CD14-positive monocyte (primary cell): ENCODE results near the gene AHCY. TPM values are rescaled to one million over a fixed set of nuclear protein-coding genes. Genes with fewer than 3 reads are reported as not detected.

Source experiments
- DNase-seq, 3 donors: peaks; one replicate each; pipeline ENCODE4 v3.0.0-alpha.2; 2011 to 2022
- H2AFZ ChIP-seq: 2 replicates; pipeline ENCODE4 v1.6.0; 2012; ENCODE audit warnings: mild to moderate bottlenecking, low read depth, low read length, inconsistent platforms; ENCODE audit not compliant: insufficient read depth, poor library complexity, severe bottlenecking
- H3K27ac ChIP-seq, 2 donors: 1 replicate in 1 of 2; 2 replicates in 1 of 2; pipeline ENCODE4 v1.5.1; 2012 to 2013; ENCODE audit warnings: low read length in 2 of 2, control low read depth in 1 of 2, inconsistent platforms in 1 of 2, low read depth in 1 of 2, mild to moderate bottlenecking in 1 of 2
- H3K27me3 ChIP-seq, 2 donors: one replicate each; pipeline versions ENCODE4 v1.6.0 to v1.6.1; 2011 to 2013; ENCODE audit warnings: low read length in 2 of 2; ENCODE audit not compliant: control insufficient read depth in 2 of 2, insufficient read depth in 2 of 2
- H3K36me3 ChIP-seq, 2 donors: replicated peaks in 1 of 2; 1 replicate in 1 of 2; 2 replicates in 1 of 2; pipeline versions ENCODE4 v1.5.1 to v1.6.1; 2012 to 2013; ENCODE audit warnings: low read length in 2 of 2, control low read depth in 1 of 2, inconsistent platforms in 1 of 2, mild to moderate bottlenecking in 1 of 2; ENCODE audit not compliant: insufficient read depth in 2 of 2, control insufficient read depth in 1 of 2
- H3K4me1 ChIP-seq, 2 donors: 1 replicate in 1 of 2; 2 replicates in 1 of 2; pipeline versions ENCODE4 v1.5.1 to v1.6.1; 2012 to 2013; ENCODE audit warnings: low read length in 2 of 2, control low read depth in 1 of 2, inconsistent platforms in 1 of 2, mild to moderate bottlenecking in 1 of 2, moderate library complexity in 1 of 2; ENCODE audit not compliant: insufficient read depth in 2 of 2, control insufficient read depth in 1 of 2
- H3K4me2 ChIP-seq: replicated peaks from 2 replicates; pipeline ENCODE3; 2012; ENCODE audit warnings: low read length, moderate library complexity, mild to moderate bottlenecking; ENCODE audit not compliant: poor library complexity, severe bottlenecking; ENCODE audit errors: extremely low read depth
- H3K4me3 ChIP-seq, 3 experiments: fragments of 200-600 bp in 1 of 3; sonication (generic) in 1 of 3; replicated peaks in 1 of 3; 1 replicate in 2 of 3; 2 replicates in 1 of 3; pipeline ENCODE4 v1.5.1; 2011 to 2013; ENCODE audit warnings: low read length in 3 of 3, mild to moderate bottlenecking in 3 of 3, control low read depth in 2 of 3, low read depth in 2 of 3, inconsistent platforms in 1 of 3, moderate library complexity in 1 of 3
- H3K79me2 ChIP-seq: 2 replicates; pipeline ENCODE4 v1.6.0; 2012; ENCODE audit warnings: mild to moderate bottlenecking, control low read depth, inconsistent platforms, low read length, moderate library complexity; ENCODE audit not compliant: insufficient read depth
- H3K9ac ChIP-seq: 2 replicates; pipeline ENCODE4 v1.6.0; 2017; ENCODE audit warnings: low read length, mild to moderate bottlenecking; ENCODE audit not compliant: insufficient read depth, poor library complexity, severe bottlenecking
- H3K9me3 ChIP-seq, 2 donors: replicated peaks in 1 of 2; 1 replicate in 1 of 2; 2 replicates in 1 of 2; pipeline versions ENCODE4 v1.5.1 to v1.6.1; 2012 to 2013; ENCODE audit warnings: low read length in 2 of 2, control low read depth in 1 of 2; ENCODE audit not compliant: control insufficient read depth in 1 of 2, insufficient read depth in 1 of 2
- H4K20me1 ChIP-seq: 2 replicates; pipeline ENCODE4 v1.6.0; 2012; ENCODE audit warnings: mild to moderate bottlenecking, low read length, control low read depth, moderate library complexity; ENCODE audit not compliant: insufficient read depth
- H3K27ac Mint-ChIP-seq, 7 donors: one replicate each; pipeline ENCODE4 v1.8.0; 2020; ENCODE audit warnings: mild to moderate bottlenecking in 7 of 7, mixed read lengths in 7 of 7, moderate library complexity in 6 of 7, inconsistent platforms in 2 of 7
- H3K27me3 Mint-ChIP-seq, 3 donors: one replicate each; pipeline ENCODE4 v1.8.0; 2021 to 2022; ENCODE audit warnings: low read depth in 3 of 3, mild to moderate bottlenecking in 3 of 3, mixed read lengths in 3 of 3, moderate library complexity in 3 of 3, inconsistent platforms in 1 of 3
- H3K36me3 Mint-ChIP-seq, 2 donors: one replicate each; pipeline ENCODE4 v1.8.0; 2020; ENCODE audit warnings: mixed read lengths in 2 of 2, inconsistent platforms in 1 of 2, mild to moderate bottlenecking in 1 of 2
- H3K4me1 Mint-ChIP-seq: one replicate; pipeline ENCODE4 v1.8.0; 2020; ENCODE audit warnings: mild to moderate bottlenecking, mixed read lengths
- H3K4me3 Mint-ChIP-seq, 2 donors: one replicate each; pipeline ENCODE4 v1.8.0; 2020; ENCODE audit warnings: mild to moderate bottlenecking in 2 of 2, mixed read lengths in 2 of 2, moderate library complexity in 1 of 2
- H3K9me3 Mint-ChIP-seq, 7 donors: one replicate each; pipeline ENCODE4 v1.8.0; 2020 to 2022; ENCODE audit warnings: mixed read lengths in 7 of 7, mild to moderate bottlenecking in 6 of 7, moderate library complexity in 6 of 7, inconsistent platforms in 2 of 7
- intact Hi-C, 2 donors: fragments of 100-400 bp; cut with micrococcal nuclease; formaldehyde crosslinking; loops; one replicate each; pipeline versions ENCODE4 v1.15.0 to v1.15.1; 2023
- polyA plus RNA-seq, 3 donors: library from polyadenylated mRNA; depleted of rRNA in 1 of 3; unstranded in 2 of 3; stranded (reverse) in 1 of 3; fragments of 300-500 nt in 2 of 3; fragments of >200 nt in 1 of 3; fragmentation: Illumina TruSeq in 2 of 3; gene quantifications; 1 replicate in 2 of 3; 2 replicates in 1 of 3; pipeline ENCODE4 v1.2.3, GENCODE V29; 2012 to 2021
- small RNA-seq: library from RNA; depleted of rRNA; stranded (forward); fragments of <200 nt; gene quantifications from one replicate; pipeline ENCODE3, GENCODE V24; 2012; ENCODE audit warnings: low read depth; ENCODE audit not compliant: insufficient read length
- TF ChIP-seq, protein P1 (sequence below): fragments of 200-600 bp; IDR thresholded peaks from one replicate; pipeline ENCODE4 v1.8.0; 2022; ENCODE audit warnings: antibody characterized with exemption, mild to moderate bottlenecking

AHCY gene
- polyA plus RNA-seq, 3 donors = 35.7 to 42.7 (median 41.1) TPM

DNA sequence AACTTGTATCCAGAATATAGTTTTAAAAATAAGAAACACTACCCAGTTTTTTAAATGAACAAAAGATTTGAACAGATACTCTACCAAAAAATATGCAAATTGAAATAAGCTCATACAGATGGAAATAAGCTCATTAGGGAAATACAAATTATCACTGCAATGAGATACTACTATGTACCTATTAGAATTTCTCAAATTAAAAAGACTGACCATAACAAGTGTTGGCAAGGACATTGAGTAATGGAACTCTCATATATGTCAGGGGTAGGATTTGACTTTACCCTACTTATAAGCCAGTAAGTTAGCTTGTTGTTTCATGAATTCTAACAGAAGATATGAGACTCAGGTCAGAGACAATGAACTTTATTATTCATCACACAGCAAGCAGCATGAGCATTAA, 71.5 kb downstream of the AHCY start:
- intact Hi-C loops = no loop called here
- H3K9me3 Mint-ChIP-seq = peaks cover 2 to 11% (median 8%) of the 10 kb centered on the region in 7 donors
- Histone ChIP-seq H3K27ac (no peak overlapping the region), H3K4me1 (no peaks in the 10 kb centered on the region), H3K27me3 (no peaks in the 10 kb centered on the region), H2AFZ (no peak overlapping the region), H3K4me2 (no peak overlapping the region), H3K4me3 (no peak overlapping the region), H4K20me1 (no peaks in the 10 kb centered on the region), H3K79me2 (no peaks in the 10 kb centered on the region), H3K9ac (no peak overlapping the region), H3K9me3 (peaks cover 0 to 3% of the 10 kb centered on the region in 2 donors), H3K36me3 (no peaks in the 10 kb centered on the region)
- no peak for DNase-seq
- H3K36me3 Mint-ChIP-seq = no peaks in the 10 kb centered on the region
- no peak overlapping the region for H3K4me3 Mint-ChIP-seq
- peaks cover 0 to 4% (median 0%) of the 10 kb centered on the region in 3 donors for H3K27me3 Mint-ChIP-seq
- H3K27ac Mint-ChIP-seq = no peak overlapping the region
- no peaks in the 10 kb centered on the region for H3K4me1 Mint-ChIP-seq
- TF ChIP-seq, protein P1, sequence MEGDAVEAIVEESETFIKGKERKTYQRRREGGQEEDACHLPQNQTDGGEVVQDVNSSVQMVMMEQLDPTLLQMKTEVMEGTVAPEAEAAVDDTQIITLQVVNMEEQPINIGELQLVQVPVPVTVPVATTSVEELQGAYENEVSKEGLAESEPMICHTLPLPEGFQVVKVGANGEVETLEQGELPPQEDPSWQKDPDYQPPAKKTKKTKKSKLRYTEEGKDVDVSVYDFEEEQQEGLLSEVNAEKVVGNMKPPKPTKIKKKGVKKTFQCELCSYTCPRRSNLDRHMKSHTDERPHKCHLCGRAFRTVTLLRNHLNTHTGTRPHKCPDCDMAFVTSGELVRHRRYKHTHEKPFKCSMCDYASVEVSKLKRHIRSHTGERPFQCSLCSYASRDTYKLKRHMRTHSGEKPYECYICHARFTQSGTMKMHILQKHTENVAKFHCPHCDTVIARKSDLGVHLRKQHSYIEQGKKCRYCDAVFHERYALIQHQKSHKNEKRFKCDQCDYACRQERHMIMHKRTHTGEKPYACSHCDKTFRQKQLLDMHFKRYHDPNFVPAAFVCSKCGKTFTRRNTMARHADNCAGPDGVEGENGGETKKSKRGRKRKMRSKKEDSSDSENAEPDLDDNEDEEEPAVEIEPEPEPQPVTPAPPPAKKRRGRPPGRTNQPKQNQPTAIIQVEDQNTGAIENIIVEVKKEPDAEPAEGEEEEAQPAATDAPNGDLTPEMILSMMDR = no peak

Small RNAs within 50 kb of the gene (small RNA-seq; reads per million reads assigned to genes)
- gene AL356299.1 = not detected

Other genes starting within 250 kb of the AHCY start
- 10 to 100 TPM; 18.8 to 20.1 (median 18.9) TPM for gene EIF2S2, start 191.1 kb downstream of the AHCY start, polyA plus RNA-seq
- under 1 TPM in 1 of 3 donors, not detected in 2; 0.40 TPM for gene ASIP, start 61.9 kb downstream of the AHCY start, polyA plus RNA-seq
- gene ITCH, start 59.9 kb upstream of the AHCY start, polyA plus RNA-seq = 10 to 100 TPM; 13.3 to 26.6 (median 19.9) TPM
- gene DYNLRB1, start 213.1 kb upstream of the AHCY start, polyA plus RNA-seq = 100 to 1,000 TPM; 139 to 166 (median 148) TPM